GM12878 (cell line): ENCODE results near the gene TRAPPC6A. TPM values are rescaled to one million over a fixed set of nuclear protein-coding genes. Genes with fewer than 3 reads are reported as not detected.
A peak's percentile ranks its signal among the peaks of the same experiment; 100 is the strongest.

ENCODE experiments used
- BHLHE40 ChIP-seq, 2 experiments: fragments of 450-650 bp in 1 of 2; IDR thresholded peaks; 2 replicates each; pipeline ENCODE4 v1.6.1; 2011 to 2017; ENCODE audit warnings: low read depth in 2 of 2, borderline replicate concordance in 1 of 2, improper control_type of control experiment in 1 of 2, low read length in 1 of 2, mild to moderate bottlenecking in 1 of 2
- CBFB ChIP-seq: IDR thresholded peaks from 2 replicates; pipeline ENCODE4 v1.6.1; 2016; ENCODE audit warnings: antibody characterized with exemption, low read depth
- CREM ChIP-seq: IDR thresholded peaks from 2 replicates; pipeline ENCODE4 v1.6.1; 2014; ENCODE audit warnings: antibody characterized with exemption, low read depth
- EZH2 ChIP-seq: IDR thresholded peaks from 2 replicates; pipeline ENCODE4 v1.6.1; 2012; ENCODE audit warnings: low read depth, mild to moderate bottlenecking, control low read depth, inconsistent platforms, low read length, borderline replicate concordance; ENCODE audit not compliant: control insufficient read depth
- FOXK2 ChIP-seq: fragments of 450-650 bp; IDR thresholded peaks from 2 replicates; pipeline ENCODE4 v1.6.1; 2017; ENCODE audit warnings: mild to moderate bottlenecking, moderate library complexity
- IKZF1 ChIP-seq: fragments of 450-650 bp; conservative IDR thresholded peaks from 2 replicates; pipeline ENCODE4 v1.6.1; 2017; ENCODE audit warnings: antibody characterized with exemption, mild to moderate bottlenecking
- LARP7 ChIP-seq: fragments of 450-650 bp; IDR thresholded peaks from 2 replicates; pipeline ENCODE4 v1.6.1; 2017; ENCODE audit warnings: mild to moderate bottlenecking
- MTA2 ChIP-seq: fragments of 450-650 bp; IDR thresholded peaks from 2 replicates; pipeline ENCODE4 v1.6.1; 2016; ENCODE audit warnings: low read depth, mild to moderate bottlenecking, moderate library complexity
- NBN ChIP-seq: fragments of 450-650 bp; IDR thresholded peaks from 2 replicates; pipeline ENCODE4 v1.6.1; 2016
- NR2F1 ChIP-seq: fragments of 450-650 bp; conservative IDR thresholded peaks from 2 replicates; pipeline ENCODE4 v1.6.1; 2017; ENCODE audit warnings: mild to moderate bottlenecking
- PAX8 ChIP-seq: fragments of 450-650 bp; IDR thresholded peaks from 2 replicates; pipeline ENCODE4 v1.6.1; 2017; ENCODE audit warnings: mild to moderate bottlenecking, moderate library complexity
- RAD51 ChIP-seq: fragments of 450-650 bp; IDR thresholded peaks from 2 replicates; pipeline ENCODE4 v1.6.1; 2016; ENCODE audit warnings: moderate library complexity, mild to moderate bottlenecking, inconsistent platforms
- RUNX3 ChIP-seq: IDR thresholded peaks from 2 replicates; pipeline ENCODE4 v1.6.1; 2012; ENCODE audit warnings: low read length, inconsistent platforms
- TAF1 ChIP-seq: IDR thresholded peaks from 2 replicates; pipeline ENCODE4 v1.6.1; 2011; ENCODE audit warnings: mild to moderate bottlenecking, low read depth, low read length, borderline replicate concordance
- ZBED1 ChIP-seq: IDR thresholded peaks from 2 replicates; pipeline ENCODE4 v1.6.1; 2016; ENCODE audit warnings: borderline replicate concordance
- polyA plus RNA-seq, 11 experiments: library from polyadenylated mRNA; depleted of rRNA in 4 of 11; unstranded in 6 of 11; stranded (reverse) in 5 of 11; fragments of >200 nt; fragmentation: Nextera tagmentation in 4 of 11; fragmentation: Illumina TruSeq in 1 of 11; extraction: Ambion mirVana in 4 of 11; extraction: Trizol in 1 of 11; gene quantifications; 1 replicate in 1 of 11; 2 replicates in 10 of 11; pipeline versions ENCODE4 v1.2.1 to v1.2.3, GENCODE V29; 2011 to 2016; ENCODE audit warnings: inconsistent platforms in 2 of 11, missing spikeins in 2 of 11, low read depth in 1 of 11
- total RNA-seq, 4 experiments: library from RNA; depleted of rRNA in 3 of 4; stranded (reverse); fragments of >200 nt in 3 of 4; fragmentation: Illumina TruSeq in 1 of 4; extraction: Trizol in 1 of 4; gene quantifications; 2 replicates each; pipeline versions ENCODE4 v1.2.1 to v1.2.3, GENCODE V29; 2013 to 2021
- TF ChIP-seq, protein P1 (sequence below): fragments of 450-650 bp; formaldehyde crosslinking; IDR thresholded peaks from 2 replicates; pipeline ENCODE4 v1.5.0; 2022; ENCODE audit warnings: mild to moderate bottlenecking, missing genetic modification characterization
- TF ChIP-seq, protein P2 (sequence below): fragments of 450-650 bp; IDR thresholded peaks from 2 replicates; pipeline ENCODE4 v1.6.1; 2017; ENCODE audit warnings: mild to moderate bottlenecking, low read depth, inconsistent platforms; ENCODE audit not compliant: poor library complexity, severe bottlenecking
- TF ChIP-seq, protein P3 (sequence below): fragments of 450-650 bp; IDR thresholded peaks from 2 replicates; pipeline ENCODE4 v1.6.1; 2017; ENCODE audit warnings: low read depth, mild to moderate bottlenecking, moderate library complexity
- TF ChIP-seq, protein P4 (sequence below): fragments of 450-650 bp; IDR thresholded peaks from 2 replicates; pipeline ENCODE4 v1.6.1; 2016; ENCODE audit warnings: mild to moderate bottlenecking

The TRAPPC6A gene
- total and polyA plus RNA-seq, 10 of the 15 experiments (the other 5 are each of a cell fraction or from before 2014, with no cell fraction given) = 1.8 to 83.9 (median 35.8) TPM

DNA sequence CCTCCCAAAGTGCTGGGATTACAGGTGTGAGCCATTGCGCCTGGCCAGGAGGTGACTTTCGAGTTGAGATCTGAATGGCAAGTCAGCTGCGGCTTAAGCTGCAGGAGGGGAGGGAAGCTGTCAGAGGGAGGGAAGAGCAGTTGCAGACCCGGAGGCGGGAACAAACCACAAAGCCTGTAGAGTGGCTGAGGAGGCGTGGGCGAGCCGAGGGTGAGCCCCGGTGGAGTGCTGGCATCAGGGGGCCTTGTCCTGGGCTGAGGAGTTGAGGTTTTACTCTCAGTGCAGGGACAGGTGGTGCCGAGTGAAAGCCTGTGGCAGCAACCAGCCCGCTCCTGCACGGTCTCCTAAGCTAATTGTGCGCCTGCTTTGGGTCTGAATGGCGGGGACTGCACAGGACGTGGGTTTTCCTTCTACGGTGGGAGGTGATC lies 60.9 kb downstream of the TRAPPC6A start (continued):
- TF ChIP-seq, protein P1, sequence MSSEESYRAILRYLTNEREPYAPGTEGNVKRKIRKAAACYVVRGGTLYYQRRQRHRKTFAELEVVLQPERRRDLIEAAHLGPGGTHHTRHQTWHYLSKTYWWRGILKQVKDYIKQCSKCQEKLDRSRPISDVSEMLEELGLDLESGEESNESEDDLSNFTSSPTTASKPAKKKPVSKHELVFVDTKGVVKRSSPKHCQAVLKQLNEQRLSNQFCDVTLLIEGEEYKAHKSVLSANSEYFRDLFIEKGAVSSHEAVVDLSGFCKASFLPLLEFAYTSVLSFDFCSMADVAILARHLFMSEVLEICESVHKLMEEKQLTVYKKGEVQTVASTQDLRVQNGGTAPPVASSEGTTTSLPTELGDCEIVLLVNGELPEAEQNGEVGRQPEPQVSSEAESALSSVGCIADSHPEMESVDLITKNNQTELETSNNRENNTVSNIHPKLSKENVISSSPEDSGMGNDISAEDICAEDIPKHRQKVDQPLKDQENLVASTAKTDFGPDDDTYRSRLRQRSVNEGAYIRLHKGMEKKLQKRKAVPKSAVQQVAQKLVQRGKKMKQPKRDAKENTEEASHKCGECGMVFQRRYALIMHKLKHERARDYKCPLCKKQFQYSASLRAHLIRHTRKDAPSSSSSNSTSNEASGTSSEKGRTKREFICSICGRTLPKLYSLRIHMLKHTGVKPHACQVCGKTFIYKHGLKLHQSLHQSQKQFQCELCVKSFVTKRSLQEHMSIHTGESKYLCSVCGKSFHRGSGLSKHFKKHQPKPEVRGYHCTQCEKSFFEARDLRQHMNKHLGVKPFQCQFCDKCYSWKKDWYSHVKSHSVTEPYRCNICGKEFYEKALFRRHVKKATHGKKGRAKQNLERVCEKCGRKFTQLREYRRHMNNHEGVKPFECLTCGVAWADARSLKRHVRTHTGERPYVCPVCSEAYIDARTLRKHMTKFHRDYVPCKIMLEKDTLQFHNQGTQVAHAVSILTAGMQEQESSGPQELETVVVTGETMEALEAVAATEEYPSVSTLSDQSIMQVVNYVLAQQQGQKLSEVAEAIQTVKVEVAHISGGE (CRISPR knock-in tag) = no peak
- 0 out of 2 replicates have a peak, but pooled peaks have one; percentile 36 for TF ChIP-seq CREM
- TF ChIP-seq, protein P2, sequence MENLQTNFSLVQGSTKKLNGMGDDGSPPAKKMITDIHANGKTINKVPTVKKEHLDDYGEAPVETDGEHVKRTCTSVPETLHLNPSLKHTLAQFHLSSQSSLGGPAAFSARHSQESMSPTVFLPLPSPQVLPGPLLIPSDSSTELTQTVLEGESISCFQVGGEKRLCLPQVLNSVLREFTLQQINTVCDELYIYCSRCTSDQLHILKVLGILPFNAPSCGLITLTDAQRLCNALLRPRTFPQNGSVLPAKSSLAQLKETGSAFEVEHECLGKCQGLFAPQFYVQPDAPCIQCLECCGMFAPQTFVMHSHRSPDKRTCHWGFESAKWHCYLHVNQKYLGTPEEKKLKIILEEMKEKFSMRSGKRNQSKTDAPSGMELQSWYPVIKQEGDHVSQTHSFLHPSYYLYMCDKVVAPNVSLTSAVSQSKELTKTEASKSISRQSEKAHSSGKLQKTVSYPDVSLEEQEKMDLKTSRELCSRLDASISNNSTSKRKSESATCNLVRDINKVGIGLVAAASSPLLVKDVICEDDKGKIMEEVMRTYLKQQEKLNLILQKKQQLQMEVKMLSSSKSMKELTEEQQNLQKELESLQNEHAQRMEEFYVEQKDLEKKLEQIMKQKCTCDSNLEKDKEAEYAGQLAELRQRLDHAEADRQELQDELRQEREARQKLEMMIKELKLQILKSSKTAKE = peak; percentile 59
- TF ChIP-seq NBN = peak; percentile 93
- peak; percentile 92 for TF ChIP-seq IKZF1
- peak; percentile 67 for TF ChIP-seq MTA2
- peak; percentile 64; the same call in 1 of the 2 replicates for TF ChIP-seq CBFB
- peak; percentile 73 for TF ChIP-seq NR2F1
- peak; percentile 34; the same call in 1 of the 2 replicates for TF ChIP-seq ZBED1
- TF ChIP-seq RUNX3 = peak; percentile 92
- no peak for TF ChIP-seq EZH2
- TF ChIP-seq PAX8 = no peak
- TF ChIP-seq FOXK2 = no peak
- TF ChIP-seq RAD51 = peak; percentile 12; the same call in 1 of the 2 replicates
- TF ChIP-seq, protein P3, sequence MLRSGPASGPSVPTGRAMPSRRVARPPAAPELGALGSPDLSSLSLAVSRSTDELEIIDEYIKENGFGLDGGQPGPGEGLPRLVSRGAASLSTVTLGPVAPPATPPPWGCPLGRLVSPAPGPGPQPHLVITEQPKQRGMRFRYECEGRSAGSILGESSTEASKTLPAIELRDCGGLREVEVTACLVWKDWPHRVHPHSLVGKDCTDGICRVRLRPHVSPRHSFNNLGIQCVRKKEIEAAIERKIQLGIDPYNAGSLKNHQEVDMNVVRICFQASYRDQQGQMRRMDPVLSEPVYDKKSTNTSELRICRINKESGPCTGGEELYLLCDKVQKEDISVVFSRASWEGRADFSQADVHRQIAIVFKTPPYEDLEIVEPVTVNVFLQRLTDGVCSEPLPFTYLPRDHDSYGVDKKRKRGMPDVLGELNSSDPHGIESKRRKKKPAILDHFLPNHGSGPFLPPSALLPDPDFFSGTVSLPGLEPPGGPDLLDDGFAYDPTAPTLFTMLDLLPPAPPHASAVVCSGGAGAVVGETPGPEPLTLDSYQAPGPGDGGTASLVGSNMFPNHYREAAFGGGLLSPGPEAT = peak; percentile 71; the same call in 1 of the 2 replicates
- TF ChIP-seq BHLHE40 (IDR thresholded peaks at IDR 0.05; ENCODE audit: borderline replicate concordance in 1 of 2, low read depth in 2 of 2, low read length in 1 of 2) = peak in 1 of 2 experiments; percentile 78; a peak in 2 of 4 replicates
- no peak for TF ChIP-seq TAF1
- TF ChIP-seq, protein P4, sequence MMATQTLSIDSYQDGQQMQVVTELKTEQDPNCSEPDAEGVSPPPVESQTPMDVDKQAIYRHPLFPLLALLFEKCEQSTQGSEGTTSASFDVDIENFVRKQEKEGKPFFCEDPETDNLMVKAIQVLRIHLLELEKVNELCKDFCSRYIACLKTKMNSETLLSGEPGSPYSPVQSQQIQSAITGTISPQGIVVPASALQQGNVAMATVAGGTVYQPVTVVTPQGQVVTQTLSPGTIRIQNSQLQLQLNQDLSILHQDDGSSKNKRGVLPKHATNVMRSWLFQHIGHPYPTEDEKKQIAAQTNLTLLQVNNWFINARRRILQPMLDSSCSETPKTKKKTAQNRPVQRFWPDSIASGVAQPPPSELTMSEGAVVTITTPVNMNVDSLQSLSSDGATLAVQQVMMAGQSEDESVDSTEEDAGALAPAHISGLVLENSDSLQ = peak; percentile 40; the same call in 1 of the 2 replicates
- TF ChIP-seq LARP7 = peak; percentile 55; the same call in 1 of the 2 replicates
